NOMO-1 treated with DMSO at 0.1 percent for 48 hours (cell line): ENCODE results near the gene LILRB4.
"Not testable (repeated sequence)": the region's sequence is repeated elsewhere in the genome, so short reads cannot be mapped to it uniquely, and the experiment has no call there.

Experiments used
- DNase-seq: peaks from one replicate; lab custom pipeline; 2025; ENCODE audit not compliant: unreplicated experiment; lab: John Stamatoyannopoulos, UW

The LILRB4 gene

DNA sequence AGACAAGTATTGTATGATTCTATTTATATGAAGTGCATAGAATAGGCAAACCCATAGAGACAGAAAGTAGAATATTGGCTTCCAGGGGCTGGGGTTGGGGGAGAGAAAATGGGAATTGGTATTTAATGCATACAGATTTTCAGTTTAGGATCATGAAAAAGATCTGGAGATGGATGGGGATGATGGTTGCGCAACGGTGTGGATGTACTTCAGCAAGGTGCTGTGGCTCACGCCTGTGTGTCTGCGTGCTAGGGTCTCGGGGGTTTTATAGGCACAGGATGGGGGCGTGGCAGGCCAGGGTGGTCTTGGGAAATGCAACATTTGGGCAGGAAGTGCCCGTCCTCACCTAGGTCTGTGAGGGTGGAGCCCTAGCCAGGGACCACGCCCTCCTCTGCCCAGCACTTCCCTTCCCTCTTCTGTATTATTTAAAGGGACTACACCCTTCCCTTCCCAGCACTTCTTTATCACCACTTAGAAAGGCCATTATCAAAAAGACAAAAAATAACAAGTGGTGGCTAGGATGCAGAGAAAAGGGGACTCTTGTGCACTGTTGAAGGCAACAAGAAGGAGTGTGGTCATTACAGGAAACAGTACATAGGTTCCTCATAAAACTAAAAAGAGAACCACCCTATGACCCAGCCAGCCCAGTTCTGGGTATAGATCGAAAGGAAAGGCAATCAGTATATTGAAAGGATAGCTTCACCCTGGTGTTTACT, 29.0 kb downstream of the LILRB4 start:
- DNase-seq: peak; percentile 16

DNA sequence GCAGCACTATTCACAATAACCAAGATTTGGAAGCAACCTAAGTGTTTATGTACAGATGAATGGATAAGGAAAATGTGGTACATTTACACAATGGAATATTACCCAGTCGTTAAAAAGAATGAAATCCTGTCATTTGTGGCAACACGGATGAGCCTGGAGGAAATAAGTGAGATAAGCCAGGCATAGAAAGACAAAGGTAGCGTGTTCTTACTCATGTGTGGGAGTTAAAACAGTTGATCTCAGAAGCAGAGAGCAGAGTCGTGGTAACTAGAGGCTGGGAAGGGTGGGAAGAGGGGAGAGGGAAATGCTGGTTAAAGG, 29.5 kb downstream of the LILRB4 start:
- DNase-seq: no peak

DNA sequence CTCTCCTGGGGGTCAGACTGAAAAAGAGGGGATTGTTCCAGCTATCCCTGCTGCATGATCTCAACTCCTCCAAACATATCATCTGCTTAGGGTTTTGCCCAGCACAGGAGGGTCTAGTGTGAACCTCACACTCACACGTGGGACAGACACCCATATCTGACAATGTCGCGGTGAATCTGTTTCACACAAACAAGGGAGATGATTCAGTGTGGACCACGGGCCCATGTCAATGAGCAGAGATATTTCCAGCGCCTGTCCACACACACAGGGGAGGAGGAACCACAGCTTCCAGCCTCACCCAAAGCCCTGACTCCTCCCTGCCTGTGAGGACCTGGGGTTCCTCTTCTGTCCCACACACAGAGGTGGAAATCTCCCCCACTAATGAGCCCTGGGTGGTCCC, 31.9 kb downstream of the LILRB4 start:
- no peak for DNase-seq

DNA sequence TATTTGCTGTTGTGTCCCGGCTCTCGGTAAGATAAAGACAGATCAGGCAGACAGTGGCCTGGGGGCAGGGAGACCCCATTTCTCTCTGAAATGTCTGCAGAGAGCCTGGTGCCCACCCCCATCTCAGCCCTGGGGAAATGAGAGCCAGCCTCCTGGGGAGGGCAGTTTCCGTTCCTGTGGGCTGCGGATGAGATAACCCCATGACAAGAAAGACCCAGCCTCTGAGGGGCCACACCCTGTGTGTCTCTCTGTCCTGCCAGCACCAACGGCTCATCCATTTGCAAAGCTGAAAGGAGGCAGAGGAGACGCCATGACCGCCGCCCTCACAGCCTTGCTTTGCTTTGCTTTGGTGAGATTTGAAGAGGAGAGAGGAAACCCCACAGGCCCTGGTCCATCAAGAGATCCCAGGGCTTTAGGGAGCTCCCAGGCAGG, 33.3 kb downstream of the LILRB4 start:
- peak; percentile 38 for DNase-seq

DNA sequence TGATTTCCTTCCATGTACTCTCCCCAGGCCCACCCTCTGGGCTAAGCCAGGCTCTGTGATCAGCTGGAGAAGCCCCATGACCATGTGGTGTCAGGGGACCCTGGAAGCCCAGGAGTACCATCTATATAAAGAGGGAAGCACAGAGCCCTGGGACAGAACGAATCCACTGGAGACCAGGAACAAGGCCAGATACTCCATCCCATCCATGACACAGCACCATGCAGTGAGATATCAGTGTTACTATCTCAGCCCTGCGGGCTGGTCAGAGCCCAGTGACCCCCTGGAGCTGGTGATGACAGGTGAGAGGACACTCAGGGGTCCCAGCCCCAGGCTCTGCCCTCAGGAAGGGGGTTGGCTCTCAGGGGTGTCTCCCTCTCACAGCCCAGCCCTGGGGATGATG, 34.0 kb downstream of the LILRB4 start:
- no peak for DNase-seq

DNA sequence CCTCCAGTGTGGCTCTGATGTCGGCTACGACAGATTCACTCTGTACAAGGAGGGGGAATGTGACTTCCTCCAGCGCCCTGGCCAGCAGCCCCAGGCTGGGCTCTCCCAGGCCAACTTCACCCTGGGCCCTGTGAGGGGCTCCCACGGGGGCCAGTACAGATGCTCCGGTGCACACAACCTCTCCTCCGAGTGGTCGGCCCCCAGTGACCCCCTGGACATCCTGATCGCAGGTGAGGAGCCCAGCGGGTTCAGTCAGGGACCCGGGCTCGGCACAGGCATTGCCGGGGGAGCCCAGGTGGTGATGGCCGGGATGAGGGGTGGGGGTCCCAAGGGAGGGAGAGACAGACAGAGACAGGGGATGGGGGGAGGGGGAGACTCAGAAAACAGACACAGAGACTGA, 34.9 kb downstream of the LILRB4 start:
- DNase-seq: not testable (repeated sequence)

GRCh38 chr19:54704928-54705327, 42.1 kb downstream of the LILRB4 start:
- no peak for DNase-seq

GRCh38 chr19:54707962-54708361, 45.2 kb downstream of the LILRB4 start:
- no peak for DNase-seq

DNA sequence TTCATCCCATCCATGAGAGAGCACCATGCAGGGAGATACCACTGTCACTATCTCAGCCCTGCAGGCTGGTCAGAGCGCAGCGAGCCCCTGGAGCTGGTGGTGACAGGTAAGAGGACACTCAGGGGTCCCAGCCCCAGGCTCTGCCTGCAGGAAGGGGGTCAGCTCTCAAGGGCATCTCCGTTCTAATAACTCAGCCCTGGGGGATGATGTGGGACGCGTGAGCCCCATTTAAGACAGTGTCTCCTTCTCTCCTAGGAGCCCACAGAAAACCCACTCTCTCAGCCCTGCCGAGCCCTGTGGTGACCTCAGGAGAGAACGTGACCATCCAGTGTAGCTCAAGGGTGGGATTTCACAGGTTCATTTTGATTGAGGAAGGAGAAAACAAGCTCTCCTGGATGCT, 46.0 kb downstream of the LILRB4 start:
- peak; percentile 78 for DNase-seq

DNA sequence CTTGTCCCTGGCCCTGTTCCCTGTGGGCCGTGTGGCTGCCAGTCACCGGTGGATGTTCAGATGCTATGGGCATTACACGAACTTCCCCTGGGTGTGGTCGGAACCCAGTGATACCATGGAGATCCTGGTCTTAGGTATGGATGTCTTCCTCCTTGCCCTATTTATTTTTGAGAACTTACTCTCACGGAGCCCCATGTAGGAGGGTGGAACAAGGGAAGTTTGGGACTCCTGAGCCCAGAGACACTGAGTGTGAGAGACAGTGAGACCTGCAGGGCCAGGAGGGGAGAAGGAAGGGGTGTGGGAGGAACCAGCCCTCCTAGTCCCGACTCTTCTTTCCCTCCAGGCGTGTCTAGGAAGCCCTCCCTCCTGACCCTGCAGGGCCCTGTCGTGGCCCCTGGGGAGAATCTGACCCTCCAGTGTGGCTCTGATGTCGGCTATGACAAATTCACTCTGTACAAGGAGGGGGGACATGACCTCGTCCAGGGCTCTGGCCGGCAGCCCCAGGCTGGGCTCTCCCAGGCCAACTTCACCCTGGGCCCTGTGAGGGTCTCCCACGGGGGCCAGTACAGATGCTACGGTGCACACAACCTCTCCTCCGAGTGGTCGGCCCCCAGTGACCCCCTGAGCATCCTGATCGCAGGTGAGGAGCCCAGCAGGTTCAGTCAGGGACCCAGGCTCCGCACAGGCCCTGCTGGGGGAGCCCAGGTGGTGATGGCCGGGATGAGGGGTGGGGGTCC, 46.6 kb downstream of the LILRB4 start:
- no peak for DNase-seq

GRCh38 chr19:54709956-54710355, 47.2 kb downstream of the LILRB4 start:
- not testable (repeated sequence) for DNase-seq
